ENCODE results near the gene CRYBA4. TPM values are rescaled to one million over a fixed set of nuclear protein-coding genes. Genes with fewer than 3 reads are reported as not detected.
"Not testable (repeated sequence)": the region's sequence is repeated elsewhere in the genome, so short reads cannot be mapped to it uniquely, and the experiment has no call there.

The CRYBA4 gene
- total RNA-seq, 1 experiment from 2014 or later = not detected

GRCh38 chr22:26612652-26613051 lies 9.1 kb upstream of the CRYBA4 start:
- no peak overlapping the region for H3K27ac ChIP-seq (ENCODE audit: low read length)
- intact Hi-C loops (cut with micrococcal nuclease) = no loop called here
- H3K4me1 ChIP-seq (ENCODE audit: insufficient read depth, low read length) = peaks cover 14% of the 10 kb centered on the region
- no peaks in the 10 kb centered on the region for H3K9me2 ChIP-seq (replicated peaks; ENCODE audit: low read length)
- no peak overlapping the region for H3K9ac ChIP-seq (ENCODE audit: low read length)
- no peaks in the 10 kb centered on the region for H4K20me1 ChIP-seq (ENCODE audit: low read length)
- H3K79me2 ChIP-seq (ENCODE audit: low read length) = no peaks in the 10 kb centered on the region
- H3K4me3 ChIP-seq (ENCODE audit: low read length) = no peak overlapping the region
- ChIA-PET POLR2A (ENCODE audit: unreplicated experiment) (no interaction called here), CTCF (no interaction called here)
- no peak overlapping the region for H3K4me2 ChIP-seq (ENCODE audit: low read length)
- H3K36me3 ChIP-seq (ENCODE audit: low read depth, low read length) = no peaks in the 10 kb centered on the region
- ATAC-seq (no peak), DNase-seq (no peak)
- BruUV-seq (replicated peaks) = no TSS peak
- H2AFZ ChIP-seq (ENCODE audit: low read length) = no peak overlapping the region
- H3K9me3 ChIP-seq (ENCODE audit: low read length) = no peaks in the 10 kb centered on the region
- no peaks in the 10 kb centered on the region for H3F3A ChIP-seq (ENCODE audit: low read length, unreplicated experiment)
- H3K27me3 ChIP-seq (ENCODE audit: low read length) = no peaks in the 10 kb centered on the region
- TF ChIP-seq EZH2 (IDR thresholded peaks at IDR 0.05; ENCODE audit: low read length, unreplicated experiment) (no peak), CTCF (conservative IDR thresholded peaks at IDR 0.05; ENCODE audit: low read depth, low read length) (no peak), EZH2phosphoT487 (IDR thresholded peaks at IDR 0.05; ENCODE audit: borderline replicate concordance, low read length) (no peak)

DNA sequence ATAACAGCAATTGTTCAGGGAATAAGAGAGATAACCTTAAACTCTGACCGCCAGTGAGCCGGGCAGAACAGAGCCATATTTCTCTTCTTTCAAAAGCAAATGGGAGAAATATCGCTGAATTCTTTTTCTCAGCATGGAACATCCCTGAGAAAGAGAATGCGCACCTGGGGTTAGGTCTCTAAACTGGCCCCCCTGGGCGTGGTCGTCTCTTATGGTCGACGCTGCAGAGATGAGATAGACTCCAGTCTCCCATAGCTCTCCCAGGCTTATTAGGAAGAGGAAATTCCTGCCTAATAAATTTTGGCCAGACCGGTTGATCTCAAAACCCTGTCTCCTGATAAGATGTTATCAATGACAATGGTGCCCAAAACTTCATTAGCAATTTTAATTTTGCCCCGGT lies 8.0 kb upstream of the CRYBA4 start:
- H3K9me3 ChIP-seq (ENCODE audit: low read length); BruUV-seq (replicated peaks); H3K27ac ChIP-seq (ENCODE audit: low read length); H3F3A ChIP-seq (ENCODE audit: low read length, unreplicated experiment); CTCF ChIA-PET; H3K4me3 ChIP-seq (ENCODE audit: low read length); ATAC-seq; H2AFZ ChIP-seq (ENCODE audit: low read length); POLR2A ChIA-PET (ENCODE audit: unreplicated experiment); H3K36me3 ChIP-seq (ENCODE audit: low read depth, low read length); H3K4me2 ChIP-seq (ENCODE audit: low read length); DNase-seq; H4K20me1 ChIP-seq (ENCODE audit: low read length); H3K27me3 ChIP-seq (ENCODE audit: low read length); H3K79me2 ChIP-seq (ENCODE audit: low read length); intact Hi-C loops (cut with micrococcal nuclease); H3K9me2 ChIP-seq (replicated peaks; ENCODE audit: low read length); H3K9ac ChIP-seq (ENCODE audit: low read length): not testable (repeated sequence)
- peaks cover 14% of the 10 kb centered on the region for H3K4me1 ChIP-seq (ENCODE audit: insufficient read depth, low read length)

GRCh38 chr22:26614322-26614721 lies 7.4 kb upstream of the CRYBA4 start:
- TF ChIP-seq EZH2 (IDR thresholded peaks at IDR 0.05; ENCODE audit: low read length, unreplicated experiment) (no peak), EZH2phosphoT487 (IDR thresholded peaks at IDR 0.05; ENCODE audit: borderline replicate concordance, low read length) (no peak), CTCF (conservative IDR thresholded peaks at IDR 0.05; ENCODE audit: low read depth, low read length) (no peak)
- no peak overlapping the region for H3K4me2 ChIP-seq (ENCODE audit: low read length)
- H2AFZ ChIP-seq (ENCODE audit: low read length) = no peak overlapping the region
- peaks cover 14% of the 10 kb centered on the region for H3K4me1 ChIP-seq (ENCODE audit: insufficient read depth, low read length)
- H3K4me3 ChIP-seq (ENCODE audit: low read length) = no peak overlapping the region
- H3K9me2 ChIP-seq (replicated peaks; ENCODE audit: low read length) = no peaks in the 10 kb centered on the region
- H3K27ac ChIP-seq (ENCODE audit: low read length) = no peak overlapping the region
- no peaks in the 10 kb centered on the region for H3K9me3 ChIP-seq (ENCODE audit: low read length)
- no peak for ATAC-seq
- H4K20me1 ChIP-seq (ENCODE audit: low read length) = no peaks in the 10 kb centered on the region
- ChIA-PET CTCF (no interaction called here), POLR2A (ENCODE audit: unreplicated experiment) (no interaction called here)
- H3K27me3 ChIP-seq (ENCODE audit: low read length) = no peaks in the 10 kb centered on the region
- H3F3A ChIP-seq (ENCODE audit: low read length, unreplicated experiment) = no peaks in the 10 kb centered on the region
- intact Hi-C loops (cut with micrococcal nuclease) = no loop called here
- no peak overlapping the region for H3K9ac ChIP-seq (ENCODE audit: low read length)
- no peak for DNase-seq
- H3K79me2 ChIP-seq (ENCODE audit: low read length) = no peaks in the 10 kb centered on the region
- H3K36me3 ChIP-seq (ENCODE audit: low read depth, low read length) = no peaks in the 10 kb centered on the region
- no TSS peak for BruUV-seq (replicated peaks)

All from PC-3 (cell line).